ENCODE measurements around the gene CYFIP1. TPM values are rescaled to one million over a fixed set of nuclear protein-coding genes. Genes with fewer than 3 reads are reported as not detected.

CYFIP1 gene
- total and polyA plus RNA-seq, 2 of the 8 experiments (the other 6 are each of a cell fraction or from before 2014, with no cell fraction given): 38.6 to 81.7 TPM

DNA sequence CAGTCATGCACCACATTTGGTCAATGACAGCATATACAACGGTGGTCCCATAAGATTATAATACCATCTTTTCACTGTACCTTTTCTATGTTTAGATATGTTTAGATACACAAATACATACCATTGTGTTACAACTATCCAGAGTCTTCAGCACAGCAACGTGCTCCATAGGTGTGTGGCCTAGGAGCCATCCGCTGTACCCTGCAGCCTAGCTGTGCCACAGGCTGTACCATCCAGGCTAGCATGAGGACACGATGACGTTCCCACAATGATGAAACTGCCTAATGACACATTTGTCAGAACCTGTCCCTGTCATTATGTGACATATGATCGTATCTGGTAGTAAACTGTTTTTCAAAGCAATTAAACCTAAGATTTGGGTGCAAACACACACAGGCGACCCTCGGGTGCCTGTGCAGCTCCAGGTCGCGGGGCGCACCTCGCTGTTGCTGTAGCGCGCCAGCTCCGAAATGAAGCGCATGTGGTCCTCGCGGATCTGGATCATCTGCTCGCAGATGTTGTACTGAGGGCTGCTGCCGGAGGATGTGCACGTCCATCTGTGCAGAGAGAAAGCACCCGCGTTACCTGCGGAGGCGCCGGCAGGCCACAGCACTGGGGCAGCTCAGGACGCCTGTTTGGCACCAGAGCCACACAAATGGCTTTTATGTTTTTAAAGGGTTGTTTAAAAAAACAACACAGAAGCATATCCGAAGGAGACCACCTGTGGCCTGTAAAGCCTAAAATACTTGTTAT lies 48.2 kb downstream of the CYFIP1 start:
- Histone ChIP-seq H2AFZ (ENCODE audit: low read length) (no peak overlapping the region), H3K79me1 (ENCODE audit: low read depth, low read length) (no peaks in the 10 kb centered on the region), H2BK12ac (ENCODE audit: low read depth, low read length) (no peak overlapping the region), H3K36me3 (ENCODE audit: control insufficient read depth in 2 of 4, insufficient read depth in 4 of 4, low read length in 3 of 4) (peaks cover 0 to 4% (median 0%) of the 10 kb centered on the region in 4 experiments; a peak in 3 of 8 replicates), H3K23ac (ENCODE audit: insufficient read length) (no peak overlapping the region), H3K27me3 (replicated peaks in 1 of 4; ENCODE audit: control insufficient read depth in 3 of 4, extremely low read depth in 1 of 4, insufficient read depth in 3 of 4, low read length in 3 of 4) (no peaks in the 10 kb centered on the region), H3K4ac (replicated peaks; ENCODE audit: insufficient read length, low read depth, low read length) (no peak overlapping the region), H3K9ac (replicated peaks in 1 of 4; ENCODE audit: extremely low read depth in 1 of 4, low read depth in 3 of 4, low read length in 3 of 4) (no peak overlapping the region), H2BK20ac (ENCODE audit: low read length) (no peak overlapping the region), H3K4me3 (ENCODE audit: extremely low read depth in 1 of 4, insufficient read depth in 2 of 4, low read depth in 3 of 4, low read length in 4 of 4) (no peak overlapping the region), H3K79me2 (ENCODE audit: control insufficient read depth in 1 of 2, insufficient read depth in 2 of 2, low read length in 2 of 2) (no peaks in the 10 kb centered on the region), H4K91ac (replicated peaks; ENCODE audit: insufficient read length, low read length) (no peak overlapping the region), H4K5ac (ENCODE audit: insufficient read length, low read depth, low read length) (no peak overlapping the region), H3K4me2 (ENCODE audit: insufficient read depth in 1 of 2, low read depth in 2 of 2, low read length in 2 of 2) (no peak overlapping the region), H3K56ac (replicated peaks; ENCODE audit: insufficient read length, low read depth, low read length) (no peak overlapping the region), H4K20me1 (replicated peaks in 1 of 2; ENCODE audit: control insufficient read depth in 1 of 2, insufficient read depth in 2 of 2, low read length in 2 of 2) (peaks cover 0 to 1% of the 10 kb centered on the region in 2 experiments), H3K9me3 (ENCODE audit: insufficient read depth in 2 of 2, low read depth in 1 of 2, low read length in 1 of 2) (no peaks in the 10 kb centered on the region), H3K14ac (ENCODE audit: insufficient read length) (no peak overlapping the region), H2BK5ac (ENCODE audit: low read depth, low read length) (no peak overlapping the region), H2BK15ac (ENCODE audit: low read length) (no peak overlapping the region), H4K8ac (ENCODE audit: extremely low read depth, insufficient read depth, low read length) (no peak overlapping the region), H3K18ac (ENCODE audit: extremely low read depth, low read length) (no peak overlapping the region), H2AK5ac (ENCODE audit: low read depth, low read length) (no peak overlapping the region), H3K4me1 (replicated peaks in 1 of 4; ENCODE audit: control insufficient read depth in 3 of 4, insufficient read depth in 4 of 4, low read length in 3 of 4) (no peaks in the 10 kb centered on the region), H3K23me2 (ENCODE audit: low read depth, low read length) (no peaks in the 10 kb centered on the region), H2BK120ac (replicated peaks; ENCODE audit: low read depth, low read length) (no peak overlapping the region), H3K27ac (ENCODE audit: low read depth, low read length) (no peak overlapping the region)
- 93% methylated on average over 27 of the region's 28 CpGs; no CpG with 5 or more reads in 1 of the 2 experiments for WGBS, 2 experiments (ENCODE audit: extremely low coverage in 1 of 2, insufficient coverage in 1 of 2, insufficient read length in 1 of 2, insufficient replicate concordance in 2 of 2, low coverage in 1 of 2, low lambda C conversion rate in 2 of 2, missing lambda C conversion rate in 1 of 2)
- POLR2A ChIA-PET (ENCODE audit: partially characterized antibody): interaction anchor here (0.9 kb wide), 1 partner anchor 16 kb away, joined by 4 read pairs; no protein-coding TSS in a partner anchor
- no peak for TF ChIP-seq TCF12 (IDR thresholded peaks at IDR 0.05; ENCODE audit: low read depth, low read length)
- TF ChIP-seq NANOG (IDR thresholded peaks at IDR 0.05; ENCODE audit: insufficient read depth, low read depth, low read length, poor library complexity, severe bottlenecking): no peak
- TF ChIP-seq, protein P1, sequence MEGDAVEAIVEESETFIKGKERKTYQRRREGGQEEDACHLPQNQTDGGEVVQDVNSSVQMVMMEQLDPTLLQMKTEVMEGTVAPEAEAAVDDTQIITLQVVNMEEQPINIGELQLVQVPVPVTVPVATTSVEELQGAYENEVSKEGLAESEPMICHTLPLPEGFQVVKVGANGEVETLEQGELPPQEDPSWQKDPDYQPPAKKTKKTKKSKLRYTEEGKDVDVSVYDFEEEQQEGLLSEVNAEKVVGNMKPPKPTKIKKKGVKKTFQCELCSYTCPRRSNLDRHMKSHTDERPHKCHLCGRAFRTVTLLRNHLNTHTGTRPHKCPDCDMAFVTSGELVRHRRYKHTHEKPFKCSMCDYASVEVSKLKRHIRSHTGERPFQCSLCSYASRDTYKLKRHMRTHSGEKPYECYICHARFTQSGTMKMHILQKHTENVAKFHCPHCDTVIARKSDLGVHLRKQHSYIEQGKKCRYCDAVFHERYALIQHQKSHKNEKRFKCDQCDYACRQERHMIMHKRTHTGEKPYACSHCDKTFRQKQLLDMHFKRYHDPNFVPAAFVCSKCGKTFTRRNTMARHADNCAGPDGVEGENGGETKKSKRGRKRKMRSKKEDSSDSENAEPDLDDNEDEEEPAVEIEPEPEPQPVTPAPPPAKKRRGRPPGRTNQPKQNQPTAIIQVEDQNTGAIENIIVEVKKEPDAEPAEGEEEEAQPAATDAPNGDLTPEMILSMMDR (IDR thresholded peaks at IDR 0.05; ENCODE audit: control extremely low read depth in 1 of 3, insufficient read depth in 1 of 3, low read depth in 1 of 3, low read length in 3 of 3): no peak
- TF ChIP-seq SRF (IDR thresholded peaks at IDR 0.05; ENCODE audit: low read depth, low read length): no peak
- FAIRE-seq (no peak), DNase-seq (ENCODE audit: low read depth in 1 of 2, low spot score in 2 of 2) (no peak)
- CTCF ChIA-PET (ENCODE audit: partially characterized antibody): no interaction called here

Data from H1 (cell line).